Measurements from ENCODE around the gene ARID3A. TPM values are rescaled to one million over a fixed set of nuclear protein-coding genes. Genes with fewer than 3 reads are reported as not detected.

Gene ARID3A
- total RNA-seq, 1 experiment from 2014 or later: 28.9 TPM

- no peaks in the 10 kb centered on the region for H3K27me3 ChIP-seq (ENCODE audit: control insufficient read depth, insufficient read depth, low read length)
- peaks cover 20% of the 10 kb centered on the region for H3K4me1 ChIP-seq (ENCODE audit: control insufficient read depth, insufficient read depth, low read length)
- POLR2A ChIA-PET: interaction anchor here (0.6 kb wide), 1 partner anchor 54 kb away, joined by 3 read pairs; no protein-coding TSS in a partner anchor
- ATAC-seq: no peak
- intact Hi-C loops (cut with micrococcal nuclease; ENCODE audit: unreplicated experiment): no loop called here
- CTCF ChIA-PET: no interaction called here
- H3K9me3 ChIP-seq (ENCODE audit: control insufficient read depth, insufficient read depth, low read depth, low read length): no peaks in the 10 kb centered on the region
- no TSS peak for BruUV-seq (replicated peaks)
- in situ Hi-C loops (cut with HindIII; ENCODE audit: low pct_unique_long_range_greater_than_20kb, low sequenced_read_pairs): no loop called here
- no peak overlapping the region for H3K27ac ChIP-seq (ENCODE audit: low read length)
- H3K4me3 ChIP-seq (ENCODE audit: low read depth in 2 of 2, low read length in 2 of 2): no peak overlapping the region
- no peak for DNase-seq (ENCODE audit: low read depth, low spot score)
- no peaks in the 10 kb centered on the region for H3K36me3 ChIP-seq (ENCODE audit: control insufficient read depth, insufficient read depth, low read length)
- TF ChIP-seq SIN3A (IDR thresholded peaks at IDR 0.05; ENCODE audit: borderline replicate concordance, insufficient read depth, low read depth, low read length): no peak
These were observed 88.6 kb downstream of the ARID3A start for GRCh38 chr19:1014161-1015060.

- ATAC-seq: no peak
- peaks cover 20% of the 10 kb centered on the region for H3K4me1 ChIP-seq (ENCODE audit: control insufficient read depth, insufficient read depth, low read length)
- ChIA-PET POLR2A (interaction anchor here (0.5 to 0.6 kb wide), 2 partner anchors 53 to 90 kb away, joined by 3 read pairs; no protein-coding TSS in a partner anchor), CTCF (no interaction called here)
- no peak for DNase-seq (ENCODE audit: low read depth, low spot score)
- in situ Hi-C loops (cut with HindIII; ENCODE audit: low pct_unique_long_range_greater_than_20kb, low sequenced_read_pairs): no loop called here
- no peak overlapping the region for H3K27ac ChIP-seq (ENCODE audit: low read length)
- no peaks in the 10 kb centered on the region for H3K27me3 ChIP-seq (ENCODE audit: control insufficient read depth, insufficient read depth, low read length)
- no peak overlapping the region for H3K4me3 ChIP-seq (ENCODE audit: low read depth in 2 of 2, low read length in 2 of 2)
- intact Hi-C loops (cut with micrococcal nuclease; ENCODE audit: unreplicated experiment): no loop called here
- no TSS peak for BruUV-seq (replicated peaks)
- no peaks in the 10 kb centered on the region for H3K9me3 ChIP-seq (ENCODE audit: control insufficient read depth, insufficient read depth, low read depth, low read length)
- no peaks in the 10 kb centered on the region for H3K36me3 ChIP-seq (ENCODE audit: control insufficient read depth, insufficient read depth, low read length)
- TF ChIP-seq CTCF (IDR thresholded peaks at IDR 0.05) (no peak), TCF7L2 (IDR thresholded peaks at IDR 0.05; ENCODE audit: low read depth, low read length) (no peak), SIN3A (IDR thresholded peaks at IDR 0.05; ENCODE audit: borderline replicate concordance, insufficient read depth, low read depth, low read length) (no peak), POLR2AphosphoS5 (IDR thresholded peaks at IDR 0.05; ENCODE audit: low read depth, low read length) (no peak)
- TF ChIP-seq, protein P1, sequence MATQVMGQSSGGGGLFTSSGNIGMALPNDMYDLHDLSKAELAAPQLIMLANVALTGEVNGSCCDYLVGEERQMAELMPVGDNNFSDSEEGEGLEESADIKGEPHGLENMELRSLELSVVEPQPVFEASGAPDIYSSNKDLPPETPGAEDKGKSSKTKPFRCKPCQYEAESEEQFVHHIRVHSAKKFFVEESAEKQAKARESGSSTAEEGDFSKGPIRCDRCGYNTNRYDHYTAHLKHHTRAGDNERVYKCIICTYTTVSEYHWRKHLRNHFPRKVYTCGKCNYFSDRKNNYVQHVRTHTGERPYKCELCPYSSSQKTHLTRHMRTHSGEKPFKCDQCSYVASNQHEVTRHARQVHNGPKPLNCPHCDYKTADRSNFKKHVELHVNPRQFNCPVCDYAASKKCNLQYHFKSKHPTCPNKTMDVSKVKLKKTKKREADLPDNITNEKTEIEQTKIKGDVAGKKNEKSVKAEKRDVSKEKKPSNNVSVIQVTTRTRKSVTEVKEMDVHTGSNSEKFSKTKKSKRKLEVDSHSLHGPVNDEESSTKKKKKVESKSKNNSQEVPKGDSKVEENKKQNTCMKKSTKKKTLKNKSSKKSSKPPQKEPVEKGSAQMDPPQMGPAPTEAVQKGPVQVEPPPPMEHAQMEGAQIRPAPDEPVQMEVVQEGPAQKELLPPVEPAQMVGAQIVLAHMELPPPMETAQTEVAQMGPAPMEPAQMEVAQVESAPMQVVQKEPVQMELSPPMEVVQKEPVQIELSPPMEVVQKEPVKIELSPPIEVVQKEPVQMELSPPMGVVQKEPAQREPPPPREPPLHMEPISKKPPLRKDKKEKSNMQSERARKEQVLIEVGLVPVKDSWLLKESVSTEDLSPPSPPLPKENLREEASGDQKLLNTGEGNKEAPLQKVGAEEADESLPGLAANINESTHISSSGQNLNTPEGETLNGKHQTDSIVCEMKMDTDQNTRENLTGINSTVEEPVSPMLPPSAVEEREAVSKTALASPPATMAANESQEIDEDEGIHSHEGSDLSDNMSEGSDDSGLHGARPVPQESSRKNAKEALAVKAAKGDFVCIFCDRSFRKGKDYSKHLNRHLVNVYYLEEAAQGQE (IDR thresholded peaks at IDR 0.05; ENCODE audit: insufficient read depth in 1 of 2, low read depth in 2 of 2, low read length in 1 of 2): no peak
These were observed 89.4 kb downstream of the ARID3A start for GRCh38 chr19:1015061-1015781.

Data from Panc1 (cell line).